SK-N-SH treated with all-trans-retinoic acid at 6 μM for 48 hours (cell line): ENCODE measurements around the gene NCS1.
A peak's percentile ranks its signal among the peaks of the same experiment; 100 is the strongest.

Experiments used
- ATAC-seq: fragments of 200-7000 bp; cut with Tn5 transposase; 3 replicates; pipeline ENCODE4 v1.9.1; 2020; ENCODE audit warnings: mild to moderate bottlenecking, moderate library complexity
- ARNTL ChIP-seq: fragments of 450-650 bp; formaldehyde crosslinking; IDR thresholded peaks from 2 replicates; pipeline ENCODE4 v1.5.0; 2020; ENCODE audit warnings: low read depth, mild to moderate bottlenecking, moderate library complexity, borderline replicate concordance
- BACH2 ChIP-seq: fragments of 250-450 bp; sonication (Bioruptor Pico); IDR thresholded peaks from 2 replicates; pipeline ENCODE4 v1.9.0; 2021; ENCODE audit warnings: mild to moderate bottlenecking, borderline replicate concordance
- CREB5 ChIP-seq: fragments of 250-450 bp; sonication (Bioruptor Pico); IDR thresholded peaks from 2 replicates; pipeline ENCODE4 v1.5.1; 2020; ENCODE audit warnings: low read depth, mild to moderate bottlenecking, moderate library complexity
- CSDC2 ChIP-seq: fragments of 250-450 bp; sonication (Bioruptor Pico); IDR thresholded peaks from 2 replicates; pipeline ENCODE4 v1.5.0; 2020; ENCODE audit warnings: mild to moderate bottlenecking, moderate library complexity
- CSRNP3 ChIP-seq: fragments of 250-450 bp; sonication (Bioruptor Pico); IDR thresholded peaks from 2 replicates; pipeline ENCODE4 v1.5.1; 2021; ENCODE audit warnings: mild to moderate bottlenecking, moderate library complexity
- ESRRG ChIP-seq: fragments of 250-450 bp; sonication (Bioruptor Pico); IDR thresholded peaks from 2 replicates; pipeline ENCODE4 v1.6.1; 2021; ENCODE audit warnings: mild to moderate bottlenecking
- GLIS3 ChIP-seq: fragments of 250-450 bp; sonication (Bioruptor Pico); IDR thresholded peaks from 2 replicates; pipeline ENCODE4 v1.5.0; 2020; ENCODE audit warnings: mild to moderate bottlenecking, moderate library complexity
- OSR1 ChIP-seq: fragments of 250-450 bp; sonication (Bioruptor Pico); IDR thresholded peaks from 2 replicates; pipeline ENCODE4 v1.8.0; 2022; ENCODE audit warnings: moderate library complexity, mild to moderate bottlenecking, inconsistent platforms
- PATZ1 ChIP-seq: fragments of 250-450 bp; sonication (Bioruptor Pico); IDR thresholded peaks from 2 replicates; pipeline ENCODE4 v1.8.0; 2020; ENCODE audit warnings: mild to moderate bottlenecking, moderate library complexity, borderline replicate concordance
- POU6F1 ChIP-seq: fragments of 250-450 bp; sonication (Bioruptor Pico); IDR thresholded peaks from 2 replicates; pipeline ENCODE4 v1.8.0; 2021; ENCODE audit warnings: low read depth, mild to moderate bottlenecking, moderate library complexity, borderline replicate concordance
- PPARA ChIP-seq: fragments of 250-450 bp; sonication (Bioruptor Pico); IDR thresholded peaks from 2 replicates; pipeline ENCODE4 v1.5.0; 2020; ENCODE audit warnings: mild to moderate bottlenecking, borderline replicate concordance
- RARB ChIP-seq: fragments of 250-450 bp; sonication (Bioruptor Pico); IDR thresholded peaks from 2 replicates; pipeline ENCODE4 v1.8.0; 2021; ENCODE audit warnings: mild to moderate bottlenecking, moderate library complexity
- SNAI2 ChIP-seq: fragments of 250-450 bp; sonication (Bioruptor Pico); IDR thresholded peaks from 2 replicates; pipeline ENCODE4 v1.5.0; 2020; ENCODE audit warnings: mild to moderate bottlenecking, moderate library complexity
- TCF4 ChIP-seq: fragments of 250-450 bp; sonication (Bioruptor Pico); IDR thresholded peaks from 2 replicates; pipeline ENCODE4 v1.8.0; 2021; ENCODE audit warnings: mild to moderate bottlenecking, moderate library complexity, borderline replicate concordance
- TOX ChIP-seq: fragments of 250-450 bp; sonication (Bioruptor Pico); IDR thresholded peaks from 2 replicates; pipeline ENCODE4 v1.8.0; 2021; ENCODE audit warnings: mild to moderate bottlenecking, moderate library complexity, borderline replicate concordance
- TSHZ2 ChIP-seq: fragments of 250-450 bp; sonication (Bioruptor Pico); IDR thresholded peaks from 2 replicates; pipeline ENCODE4 v1.5.0; 2020; ENCODE audit warnings: mild to moderate bottlenecking, moderate library complexity
- ZC3H10 ChIP-seq: fragments of 250-450 bp; sonication (Bioruptor Pico); IDR thresholded peaks from 2 replicates; pipeline ENCODE4 v1.5.1; 2021; ENCODE audit warnings: mild to moderate bottlenecking, moderate library complexity
- ZFP3 ChIP-seq: fragments of 250-450 bp; sonication (Bioruptor Pico); IDR thresholded peaks from 2 replicates; pipeline ENCODE4 v1.5.0; 2020; ENCODE audit warnings: mild to moderate bottlenecking, moderate library complexity
- ZFP30 ChIP-seq: fragments of 450-650 bp; formaldehyde crosslinking; IDR thresholded peaks from 2 replicates; pipeline ENCODE4 v1.5.0; 2022; ENCODE audit warnings: mild to moderate bottlenecking, moderate library complexity
- ZNF565 ChIP-seq: fragments of 450-650 bp; formaldehyde crosslinking; conservative IDR thresholded peaks from 2 replicates; pipeline ENCODE4 v1.5.0; 2020; ENCODE audit warnings: low read depth, mild to moderate bottlenecking, moderate library complexity
- ZNF70 ChIP-seq: fragments of 450-650 bp; formaldehyde crosslinking; IDR thresholded peaks from 2 replicates; pipeline ENCODE4 v1.5.0; 2020; ENCODE audit warnings: mild to moderate bottlenecking, moderate library complexity
- ZNF8 ChIP-seq: fragments of 450-650 bp; formaldehyde crosslinking; IDR thresholded peaks from 2 replicates; pipeline ENCODE4 v1.5.0; 2020; ENCODE audit warnings: mild to moderate bottlenecking, moderate library complexity

Gene NCS1

GRCh38 chr9:130143958-130144366 is 28.2 kb upstream of the NCS1 start:
- peak; percentile 67 for ATAC-seq
- no peak for TF ChIP-seq ZFP3
- TF ChIP-seq, all 23 proteins: peak for 0

GRCh38 chr9:130144703-130145102 is 27.5 kb upstream of the NCS1 start:
- no peak for TF ChIP-seq TCF4 (CRISPR knock-in tag)
- no peak for TF ChIP-seq CSRNP3 (CRISPR knock-in tag)
- no peak for TF ChIP-seq ZFP3
- no peak for TF ChIP-seq OSR1
- no peak for TF ChIP-seq CSDC2 (CRISPR knock-in tag)
- no peak for TF ChIP-seq CREB5 (CRISPR knock-in tag)
- no peak for TF ChIP-seq RARB (CRISPR knock-in tag)
- TF ChIP-seq ZC3H10, result no peak
- TF ChIP-seq POU6F1, result no peak
- no peak for TF ChIP-seq ARNTL (CRISPR knock-in tag)
- TF ChIP-seq SNAI2, result no peak
- TF ChIP-seq ZFP30 (CRISPR knock-in tag), result no peak
- TF ChIP-seq ZNF565 (CRISPR knock-in tag), result no peak
- no peak for TF ChIP-seq GLIS3 (CRISPR knock-in tag)
- TF ChIP-seq TOX, result no peak
- TF ChIP-seq ZNF8 (CRISPR knock-in tag), result no peak
- no peak for TF ChIP-seq ZNF70 (CRISPR knock-in tag)
- ATAC-seq, result no peak

- TF ChIP-seq PPARA, result no peak
- TF ChIP-seq TCF4 (CRISPR knock-in tag), result no peak
- no peak for TF ChIP-seq OSR1
- no peak for TF ChIP-seq PATZ1 (CRISPR knock-in tag)
- TF ChIP-seq CREB5 (CRISPR knock-in tag), result no peak
- TF ChIP-seq BACH2 (CRISPR knock-in tag), result no peak
- TF ChIP-seq CSRNP3 (CRISPR knock-in tag), result no peak
- TF ChIP-seq, all 23 proteins: peak for 0
- ATAC-seq, result no peak
Measured at GRCh38 chr9:130145658-130146057, 26.5 kb upstream of the NCS1 start.

- no peak for ATAC-seq
- no peak for TF ChIP-seq GLIS3 (CRISPR knock-in tag)
- TF ChIP-seq ZFP30 (CRISPR knock-in tag), result no peak
- TF ChIP-seq PATZ1 (CRISPR knock-in tag), result no peak
- TF ChIP-seq OSR1, result no peak
- no peak for TF ChIP-seq BACH2 (CRISPR knock-in tag)
- no peak for TF ChIP-seq TSHZ2 (CRISPR knock-in tag)
- TF ChIP-seq RARB (CRISPR knock-in tag), result no peak
- no peak for TF ChIP-seq ZNF565 (CRISPR knock-in tag)
- no peak for TF ChIP-seq TOX
- TF ChIP-seq PPARA, result no peak
- no peak for TF ChIP-seq ZFP3
- no peak for TF ChIP-seq ESRRG (CRISPR knock-in tag)
- no peak for TF ChIP-seq CSDC2 (CRISPR knock-in tag)
- no peak for TF ChIP-seq ZNF70 (CRISPR knock-in tag)
Measured at GRCh38 chr9:130147198-130147597, 25.0 kb upstream of the NCS1 start.
